Measurements from ENCODE around the gene RET.

Gene RET

GRCh38 chr10:43131256-43131655 lies 54.4 kb downstream of the RET start:
- no peak overlapping the region for H3K9ac ChIP-seq (ENCODE audit: low read length)
- no peak overlapping the region for H3K4me2 ChIP-seq (ENCODE audit: low read depth, low read length, poor library complexity, severe bottlenecking)
- no peaks in the 10 kb centered on the region for H4K20me1 ChIP-seq (ENCODE audit: low read depth, low read length)
- no peaks in the 10 kb centered on the region for H3K36me3 ChIP-seq (ENCODE audit: low read length)
- H3K27me3 ChIP-seq (ENCODE audit: low read length) = no peaks in the 10 kb centered on the region
- no peaks in the 10 kb centered on the region for H3K79me2 ChIP-seq (ENCODE audit: insufficient read depth, low read length)
- H3F3A ChIP-seq (ENCODE audit: insufficient read depth) = no peaks in the 10 kb centered on the region
- H3K9me3 ChIP-seq (ENCODE audit: insufficient read depth, low read length) = no peaks in the 10 kb centered on the region
- no peaks in the 10 kb centered on the region for H3K9me2 ChIP-seq (replicated peaks; ENCODE audit: insufficient read depth, low read length)
- no peak overlapping the region for H2AFZ ChIP-seq (ENCODE audit: low read depth, low read length, severe bottlenecking)
- H3K4me3 ChIP-seq (ENCODE audit: insufficient read depth, low read length, poor library complexity, severe bottlenecking) = no peak overlapping the region
- TF ChIP-seq CTCF (IDR thresholded peaks at IDR 0.05; ENCODE audit: insufficient read depth, low read length, poor library complexity, severe bottlenecking) (no peak), EZH2phosphoT487 (conservative IDR thresholded peaks at IDR 0.05; ENCODE audit: low read length) (no peak)
- no peak overlapping the region for H3K27ac ChIP-seq (ENCODE audit: low read depth, low read length)

GRCh38 chr10:43131906-43132305 lies 55.0 kb downstream of the RET start:
- no peaks in the 10 kb centered on the region for H3K27me3 ChIP-seq (ENCODE audit: low read length)
- no peak overlapping the region for H3K27ac ChIP-seq (ENCODE audit: low read depth, low read length)
- H3K9me2 ChIP-seq (replicated peaks; ENCODE audit: insufficient read depth, low read length) = no peaks in the 10 kb centered on the region
- no peaks in the 10 kb centered on the region for H3K79me2 ChIP-seq (ENCODE audit: insufficient read depth, low read length)
- no peak overlapping the region for H2AFZ ChIP-seq (ENCODE audit: low read depth, low read length, severe bottlenecking)
- no peak overlapping the region for H3K4me2 ChIP-seq (ENCODE audit: low read depth, low read length, poor library complexity, severe bottlenecking)
- no peaks in the 10 kb centered on the region for H4K20me1 ChIP-seq (ENCODE audit: low read depth, low read length)
- no peaks in the 10 kb centered on the region for H3K9me3 ChIP-seq (ENCODE audit: insufficient read depth, low read length)
- H3K4me3 ChIP-seq (ENCODE audit: insufficient read depth, low read length, poor library complexity, severe bottlenecking) = no peak overlapping the region
- TF ChIP-seq EZH2phosphoT487 (conservative IDR thresholded peaks at IDR 0.05; ENCODE audit: low read length) = no peak
- no peak for TF ChIP-seq CTCF (IDR thresholded peaks at IDR 0.05; ENCODE audit: insufficient read depth, low read length, poor library complexity, severe bottlenecking)
- H3F3A ChIP-seq (ENCODE audit: insufficient read depth) = no peaks in the 10 kb centered on the region
- H3K9ac ChIP-seq (ENCODE audit: low read length) = no peak overlapping the region
- no peaks in the 10 kb centered on the region for H3K36me3 ChIP-seq (ENCODE audit: low read length)

- H3K27me3 ChIP-seq (ENCODE audit: low read length) = no peaks in the 10 kb centered on the region
- no peaks in the 10 kb centered on the region; the same call in 1 of the 2 replicates for H3F3A ChIP-seq (ENCODE audit: insufficient read depth)
- H4K20me1 ChIP-seq (ENCODE audit: low read depth, low read length) = no peaks in the 10 kb centered on the region
- no peaks in the 10 kb centered on the region for H3K9me2 ChIP-seq (replicated peaks; ENCODE audit: insufficient read depth, low read length)
- H3K4me2 ChIP-seq (ENCODE audit: low read depth, low read length, poor library complexity, severe bottlenecking) = no peak overlapping the region
- TF ChIP-seq EZH2phosphoT487 (conservative IDR thresholded peaks at IDR 0.05; ENCODE audit: low read length) = no peak
- no peak overlapping the region for H3K27ac ChIP-seq (ENCODE audit: low read depth, low read length)
- no peaks in the 10 kb centered on the region for H3K9me3 ChIP-seq (ENCODE audit: insufficient read depth, low read length)
- no peak overlapping the region for H3K9ac ChIP-seq (ENCODE audit: low read length)
- no peaks in the 10 kb centered on the region for H3K36me3 ChIP-seq (ENCODE audit: low read length)
- H3K79me2 ChIP-seq (ENCODE audit: insufficient read depth, low read length) = no peaks in the 10 kb centered on the region
- H3K4me3 ChIP-seq (ENCODE audit: insufficient read depth, low read length, poor library complexity, severe bottlenecking) = no peak overlapping the region
- H2AFZ ChIP-seq (ENCODE audit: low read depth, low read length, severe bottlenecking) = no peak overlapping the region
These were observed 56.3 kb downstream of the RET start for GRCh38 chr10:43132867-43133787.

Measured in SU-DHL-6 (cell line).